Rectal smooth muscle tissue (tissue), 1 donor: ENCODE results near the gene ZBTB37.
"Not testable (repeated sequence)": the region's sequence is repeated elsewhere in the genome, so short reads cannot be mapped to it uniquely, and the experiment has no call there.

Experiments
- H3K27ac ChIP-seq: one replicate; pipeline ENCODE4 v1.7.0; 2013; ENCODE audit warnings: low read depth, low read length, inconsistent platforms
- H3K27me3 ChIP-seq: one replicate; pipeline ENCODE4 v1.7.0; 2013; ENCODE audit warnings: low read length; ENCODE audit not compliant: control insufficient read depth, insufficient read depth
- H3K36me3 ChIP-seq: one replicate; pipeline ENCODE4 v1.7.0; 2013; ENCODE audit warnings: low read length; ENCODE audit not compliant: control insufficient read depth, insufficient read depth
- H3K4me1 ChIP-seq: one replicate; pipeline ENCODE4 v1.7.0; 2013; ENCODE audit warnings: low read length; ENCODE audit not compliant: control insufficient read depth, insufficient read depth
- H3K4me3 ChIP-seq: one replicate; pipeline ENCODE4 v1.7.0; 2013; ENCODE audit warnings: low read length
- H3K9ac ChIP-seq: one replicate; pipeline ENCODE4 v1.7.0; 2013; ENCODE audit warnings: low read length

ZBTB37 gene

DNA sequence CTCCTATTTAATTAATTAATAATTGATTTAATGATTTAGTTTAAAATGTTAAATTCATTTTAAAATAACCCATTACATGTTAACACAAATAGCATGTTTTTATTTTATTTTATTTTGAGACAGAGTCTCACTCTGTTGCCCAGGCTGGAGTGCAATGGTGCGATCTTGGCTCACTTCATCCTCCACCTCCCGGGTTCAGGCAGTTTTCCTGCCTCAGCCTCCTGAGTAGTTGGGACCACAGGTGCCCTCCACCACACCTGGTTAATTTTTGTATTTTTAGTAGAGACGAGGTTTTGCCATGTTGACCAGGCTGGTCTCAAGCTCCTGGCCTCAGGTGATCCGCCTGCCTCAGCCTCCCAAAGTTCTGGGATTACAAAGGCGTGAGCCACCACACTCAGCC lies 8.6 kb upstream of the ZBTB37 start:
- H3K9ac ChIP-seq, H3K27me3 ChIP-seq, H3K4me3 ChIP-seq, H3K27ac ChIP-seq, H3K4me1 ChIP-seq, H3K36me3 ChIP-seq: not testable (repeated sequence)

GRCh38 chr1:173860065-173860464 lies 8.1 kb upstream of the ZBTB37 start:
- Histone ChIP-seq H3K9ac (no peak overlapping the region), H3K36me3 (peaks cover 13% of the 10 kb centered on the region), H3K4me3 (no peak overlapping the region), H3K27ac (no peak overlapping the region), H3K27me3 (no peaks in the 10 kb centered on the region), H3K4me1 (no peaks in the 10 kb centered on the region)

DNA sequence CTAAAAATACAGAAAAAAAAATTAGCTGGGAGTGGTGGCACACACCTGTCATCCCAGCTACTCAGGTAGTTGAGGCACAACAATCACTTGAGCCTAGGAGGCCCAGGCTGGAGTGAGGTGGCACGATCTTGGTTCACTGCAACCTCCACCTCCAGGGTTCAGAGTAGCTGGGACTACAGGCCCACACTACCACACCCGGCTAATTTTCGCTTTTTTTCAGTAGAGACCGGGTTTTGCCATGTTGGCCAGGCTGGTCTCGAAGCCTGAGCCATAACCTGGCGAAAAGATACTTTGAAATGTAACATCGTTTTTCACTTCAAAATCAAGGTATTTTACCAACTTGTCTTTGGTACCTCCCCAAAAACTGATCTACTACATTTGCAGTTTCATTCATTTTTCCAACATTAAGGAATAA lies 6.4 kb upstream of the ZBTB37 start:
- Histone ChIP-seq H3K4me1 (peaks cover 3% of the 10 kb centered on the region), H3K27ac (no peak overlapping the region), H3K36me3 (peaks cover 19% of the 10 kb centered on the region), H3K4me3 (no peak overlapping the region), H3K27me3 (no peaks in the 10 kb centered on the region), H3K9ac (no peak overlapping the region)

- not testable (repeated sequence) for H3K27me3 ChIP-seq, H3K4me3 ChIP-seq, H3K27ac ChIP-seq, H3K9ac ChIP-seq, H3K4me1 ChIP-seq
- H3K36me3 ChIP-seq, result peaks cover 19% of the 10 kb centered on the region
Measured at GRCh38 chr1:173862146-173862768, 5.9 kb upstream of the ZBTB37 start.

- peaks cover 19% of the 10 kb centered on the region for H3K36me3 ChIP-seq
Measured at GRCh38 chr1:173862769-173863223, 5.4 kb upstream of the ZBTB37 start.

GRCh38 chr1:173863224-173864161 lies 4.7 kb upstream of the ZBTB37 start:
- Histone ChIP-seq H3K9ac (no peak overlapping the region), H3K4me1 (peaks cover 4% of the 10 kb centered on the region), H3K4me3 (no peak overlapping the region), H3K27me3 (no peaks in the 10 kb centered on the region), H3K27ac (no peak overlapping the region), H3K36me3 (peaks cover 19% of the 10 kb centered on the region)

More at GRCh38 chr1:173862769-173863223, 5.4 kb upstream of the ZBTB37 start:
- peaks cover 4% of the 10 kb centered on the region for H3K4me1 ChIP-seq
- no peaks in the 10 kb centered on the region for H3K27me3 ChIP-seq
- no peak overlapping the region for H3K27ac ChIP-seq
- H3K9ac ChIP-seq, result no peak overlapping the region
- H3K4me3 ChIP-seq, result no peak overlapping the region

GRCh38 chr1:173864179-173864867 lies 3.9 kb upstream of the ZBTB37 start:
- Histone ChIP-seq H3K27ac (no peak overlapping the region), H3K36me3 (peaks cover 19% of the 10 kb centered on the region)

DNA sequence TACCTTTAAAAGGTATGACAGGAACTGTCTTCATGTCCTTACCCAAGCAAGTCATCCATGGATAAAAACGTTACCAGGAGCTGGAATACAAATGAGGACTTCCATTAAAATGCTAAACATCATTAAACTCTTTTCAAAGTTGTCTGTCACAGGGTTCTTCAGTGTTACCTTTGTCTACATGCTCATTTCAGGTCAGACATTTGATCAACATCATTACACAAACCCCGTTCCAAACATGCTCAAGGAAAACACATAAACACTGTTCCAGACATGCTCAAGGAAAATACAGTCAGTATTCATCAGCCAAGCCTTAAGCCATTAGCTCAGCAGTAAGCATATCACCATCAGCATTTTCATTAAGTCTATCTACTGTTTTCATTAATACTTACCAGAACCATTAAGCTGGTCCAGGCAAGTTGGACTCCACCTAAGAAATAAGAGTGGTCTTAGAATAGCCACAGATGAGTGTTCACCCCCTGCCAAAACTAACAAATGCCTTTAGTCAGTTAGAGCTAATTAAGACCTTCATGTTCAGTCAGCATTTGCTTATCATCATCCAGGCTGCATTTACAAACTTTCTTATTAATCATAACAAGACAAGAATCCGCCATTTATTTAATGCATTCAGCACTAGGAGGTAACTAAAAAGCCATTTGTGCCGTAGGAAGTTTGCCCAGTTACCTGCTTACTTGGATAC lies 2.6 kb upstream of the ZBTB37 start:
- Histone ChIP-seq H3K27me3 (no peaks in the 10 kb centered on the region), H3K27ac (no peak overlapping the region), H3K4me1 (peaks cover 9% of the 10 kb centered on the region), H3K4me3 (no peak overlapping the region), H3K9ac (no peak overlapping the region), H3K36me3 (peaks cover 19% of the 10 kb centered on the region)

More at GRCh38 chr1:173864179-173864867, 3.9 kb upstream of the ZBTB37 start:
- Histone ChIP-seq H3K9ac (no peak overlapping the region), H3K27me3 (no peaks in the 10 kb centered on the region), H3K4me3 (no peak overlapping the region), H3K4me1 (peaks cover 9% of the 10 kb centered on the region)

DNA sequence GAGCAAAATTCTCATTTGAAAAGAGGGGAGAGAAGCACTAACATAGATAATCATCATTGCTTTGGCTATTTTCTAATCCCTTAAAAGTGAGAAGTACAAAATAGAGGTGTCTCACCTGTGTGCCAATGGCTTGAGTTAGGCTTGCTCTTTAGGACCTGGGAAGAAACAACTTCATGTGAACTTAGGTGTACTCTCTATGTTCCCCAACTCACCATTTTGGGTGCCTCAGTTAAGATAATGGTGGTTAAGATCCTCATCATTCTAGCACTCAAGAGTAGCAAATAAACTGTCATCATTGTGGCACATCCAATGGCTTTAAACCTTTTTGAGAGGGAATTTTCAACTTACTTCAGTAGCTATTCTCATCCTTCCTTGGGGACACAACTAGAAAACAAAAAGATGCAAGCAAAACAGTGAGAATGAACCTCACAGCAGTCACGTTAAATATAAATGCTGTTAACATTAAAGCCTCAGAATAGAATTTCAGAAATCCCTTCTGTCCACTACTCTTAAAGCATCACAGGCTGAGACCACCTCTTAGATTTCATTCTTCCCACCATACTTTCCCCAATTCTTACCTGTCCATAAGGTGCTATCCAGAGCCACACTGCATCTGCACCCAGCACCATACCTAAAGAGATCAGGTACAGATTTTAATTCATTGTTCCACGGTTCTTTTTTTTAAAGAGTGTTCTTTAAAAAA lies 1.6 kb upstream of the ZBTB37 start:
- H3K27me3 ChIP-seq, result no peaks in the 10 kb centered on the region
- no peak overlapping the region for H3K9ac ChIP-seq
- peaks cover 9% of the 10 kb centered on the region for H3K4me1 ChIP-seq
- peak overlapping the region; percentile 95 for H3K27ac ChIP-seq
- peak overlapping the region; percentile 90 for H3K4me3 ChIP-seq
- H3K36me3 ChIP-seq, result peaks cover 19% of the 10 kb centered on the region

GRCh38 chr1:173867141-173867752 lies 933 bp upstream of the ZBTB37 start:
- H3K9ac ChIP-seq, result peak overlapping the region; percentile 46
- H3K27me3 ChIP-seq, result no peaks in the 10 kb centered on the region
- peaks cover 9% of the 10 kb centered on the region for H3K4me1 ChIP-seq
- H3K27ac ChIP-seq, result peak overlapping the region; percentile 95
- peaks cover 19% of the 10 kb centered on the region for H3K36me3 ChIP-seq
- peak overlapping the region; percentile 90 for H3K4me3 ChIP-seq

DNA sequence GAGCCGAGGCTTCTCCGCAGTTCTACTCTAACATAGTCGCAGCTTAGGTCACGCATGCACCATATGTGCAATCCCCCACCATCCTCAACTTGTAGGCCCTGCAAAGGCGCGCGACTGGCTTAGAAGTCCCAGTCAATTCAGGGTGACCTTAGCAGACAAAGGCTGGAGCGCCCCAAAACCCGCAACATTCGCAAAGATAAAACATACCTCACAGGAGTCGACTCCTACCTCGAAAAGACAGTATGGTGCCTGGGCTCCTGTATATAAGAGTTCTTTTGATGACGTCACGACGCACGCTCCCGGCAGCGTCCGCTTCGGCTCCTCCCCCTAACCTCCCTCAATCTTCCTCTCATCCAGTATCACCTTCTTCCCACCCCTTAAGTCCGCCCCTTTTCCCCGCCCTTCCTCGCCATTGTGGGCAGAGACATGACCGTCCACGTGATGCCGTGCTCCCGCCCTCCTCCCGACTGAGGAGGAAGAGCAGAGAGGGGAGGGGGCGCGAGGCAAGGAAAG lies 371 bp upstream of the ZBTB37 start, which contains the start of gene GAS5:
Gene GAS5 (minus strand): TSS at position 237 of the 513 bp plus-strand sequence.
- H3K9ac ChIP-seq, result peak within 1 kb of the TSS; percentile 73
- no peaks in the 10 kb centered on the region for H3K27me3 ChIP-seq
- H3K36me3 ChIP-seq, result peaks cover 19% of the 10 kb centered on the region
- H3K4me1 ChIP-seq, result peaks cover 9% of the 10 kb centered on the region
- peak within 1 kb of the TSS; percentile 90 for H3K4me3 ChIP-seq
- H3K27ac ChIP-seq, result peak within 1 kb of the TSS; percentile 95
